AG04450 (cell line): Measurements from ENCODE around the gene IL22RA1. TPM values are rescaled to one million over a fixed set of nuclear protein-coding genes. Genes with fewer than 3 reads are reported as not detected.
A peak's percentile ranks its signal among the peaks of the same experiment; 100 is the strongest.

Experiments
- CTCF ChIA-PET: fragments of 300-600, 350-600 bp; formaldehyde crosslinking; extraction: SDS; loops from one replicate; lab custom pipeline; 2022; ENCODE audit warnings: antibody characterized with exemption, inconsistent platforms; lab: Charles Lee
- POLR2A ChIA-PET: fragments of 350-600 bp; formaldehyde crosslinking; extraction: SDS; loops from one replicate; lab custom pipeline; 2021; ENCODE audit warnings: antibody characterized with exemption, inconsistent platforms; lab: Yijun Ruan, JAX
- DNase-seq: peaks from one replicate; pipeline ENCODE4 v3.0.0-alpha.2; 2011; ENCODE audit warnings: low read depth, low spot score
- H3K27ac ChIP-seq: one replicate; pipeline ENCODE4 v1.5.1; 2012; ENCODE audit warnings: low read depth, low read length, control low read depth
- H3K27me3 ChIP-seq: one replicate; pipeline ENCODE4 v1.6.0; 2012; ENCODE audit warnings: low read length; ENCODE audit not compliant: control insufficient read depth, insufficient read depth
- H3K4me3 ChIP-seq: 2 replicates; pipeline ENCODE4 v1.5.1; 2011; ENCODE audit warnings: mild to moderate bottlenecking, low read depth, low read length, control low read depth
- H3K9me3 ChIP-seq: 2 replicates; pipeline ENCODE4 v1.5.1; 2012; ENCODE audit warnings: low read length; ENCODE audit not compliant: control insufficient read depth, insufficient read depth
- CTCF ChIP-seq: IDR thresholded peaks from 2 replicates; pipeline ENCODE4 v1.5.1; 2011; ENCODE audit warnings: low read depth, low read length, control low read depth, inconsistent platforms
- polyA plus RNA-seq: library from polyadenylated mRNA; depleted of rRNA; stranded (reverse); fragments of >200 nt; gene quantifications from 2 replicates; pipeline ENCODE4 v1.2.3, GENCODE V29; 2011

Gene IL22RA1
- polyA plus RNA-seq, 1 experiment: not detected

GRCh38 chr1:24117132-24117531 lies 25.8 kb downstream of the IL22RA1 start:
- peaks cover 19% of the 10 kb centered on the region for H3K27me3 ChIP-seq
- no peak for DNase-seq
- H3K4me3 ChIP-seq: no peak overlapping the region
- no peak overlapping the region for H3K27ac ChIP-seq
- TF ChIP-seq CTCF: no peak
- ChIA-PET CTCF (no interaction called here), POLR2A (no interaction called here)
- no peaks in the 10 kb centered on the region for H3K9me3 ChIP-seq

GRCh38 chr1:24114753-24115152 lies 28.2 kb downstream of the IL22RA1 start:
- POLR2A ChIA-PET: interaction anchor here (0.7 kb wide), 1 partner anchor 86 kb away, joined by 3 read pairs; no protein-coding TSS in a partner anchor
- no peak for TF ChIP-seq CTCF
- H3K4me3 ChIP-seq: no peak overlapping the region
- CTCF ChIA-PET: interaction anchor here (1.5 kb wide), 1 partner anchor 35 kb away, joined by 3 read pairs; no protein-coding TSS in a partner anchor
- H3K27me3 ChIP-seq: peaks cover 14% of the 10 kb centered on the region
- H3K9me3 ChIP-seq: no peaks in the 10 kb centered on the region
- DNase-seq: no peak
- H3K27ac ChIP-seq: no peak overlapping the region

GRCh38 chr1:24113641-24114033 lies 29.3 kb downstream of the IL22RA1 start:
- DNase-seq: no peak
- no peak for TF ChIP-seq CTCF
- no peak overlapping the region for H3K4me3 ChIP-seq
- CTCF ChIA-PET: interaction anchor here (0.6 to 1.5 kb wide), 2 partner anchors 36 to 451 kb away, joined by 3 to 7 read pairs; no protein-coding TSS in a partner anchor
- POLR2A ChIA-PET: no interaction called here
- peaks cover 11% of the 10 kb centered on the region for H3K27me3 ChIP-seq
- no peaks in the 10 kb centered on the region for H3K9me3 ChIP-seq
- H3K27ac ChIP-seq: no peak overlapping the region

- ChIA-PET POLR2A (interaction anchor here (0.5 to 0.6 kb wide), 2 partner anchors 87 to 115 kb away, joined by 3 to 6 read pairs; no protein-coding TSS in a partner anchor), CTCF (interaction anchor here (0.6 to 1.1 kb wide), 2 partner anchors 39 to 146 kb away, joined by 3 read pairs; no protein-coding TSS in a partner anchor)
- DNase-seq: peak; percentile 15
- no peaks in the 10 kb centered on the region for H3K9me3 ChIP-seq
- peaks cover 11% of the 10 kb centered on the region for H3K27me3 ChIP-seq
- TF ChIP-seq CTCF: peak; percentile 65
- no peak within 1 kb of the TSS for H3K27ac ChIP-seq
- peak within 1 kb of the TSS; percentile 29 for H3K4me3 ChIP-seq
Measured at GRCh38 chr1:24111996-24112779, 30.8 kb downstream of the IL22RA1 start, which contains the start of gene MYOM3. TSS of gene MYOM3 (minus strand) at chr1:24112135. CDS start at chr1:24108636, 3,499 bp downstream.
